GM12864 (cell line): ENCODE results near the gene CDC73.

Source experiments
- DNase-seq: peaks from one replicate; pipeline ENCODE4 v3.0.0-alpha.2; 2011; ENCODE audit warnings: low read depth
- H3K4me3 ChIP-seq: 2 replicates; pipeline ENCODE4 v1.5.1; 2011; ENCODE audit warnings: mild to moderate bottlenecking, low read depth, low read length, control low read depth
- TF ChIP-seq, protein P1 (sequence below): IDR thresholded peaks from 2 replicates; pipeline ENCODE4 v1.5.1; 2011; ENCODE audit warnings: low read depth, mild to moderate bottlenecking, moderate library complexity, low read length, control low read depth, inconsistent platforms; ENCODE audit errors: missing control alignments

The CDC73 gene

DNA sequence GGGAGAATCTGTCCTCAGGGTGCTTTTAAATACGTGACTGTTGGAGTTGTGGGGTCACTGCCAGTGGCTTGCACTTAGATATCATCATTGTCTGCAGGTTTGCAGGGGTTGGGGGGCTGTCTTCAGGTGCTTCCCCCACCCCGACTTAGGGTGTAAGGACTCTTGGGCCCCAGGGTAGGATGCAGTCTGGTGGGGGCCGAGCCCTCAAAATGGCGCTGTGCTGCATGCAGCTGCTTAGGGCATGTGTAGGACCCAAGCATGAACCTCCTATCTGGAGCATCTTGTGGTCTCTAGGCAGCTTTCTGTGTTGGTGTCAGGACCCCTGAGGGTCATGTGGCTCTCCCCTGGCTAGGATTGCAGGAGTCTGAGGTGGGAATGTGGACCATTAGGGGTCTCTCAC, 120.2 kb downstream of the CDC73 start:
- TF ChIP-seq, protein P1, sequence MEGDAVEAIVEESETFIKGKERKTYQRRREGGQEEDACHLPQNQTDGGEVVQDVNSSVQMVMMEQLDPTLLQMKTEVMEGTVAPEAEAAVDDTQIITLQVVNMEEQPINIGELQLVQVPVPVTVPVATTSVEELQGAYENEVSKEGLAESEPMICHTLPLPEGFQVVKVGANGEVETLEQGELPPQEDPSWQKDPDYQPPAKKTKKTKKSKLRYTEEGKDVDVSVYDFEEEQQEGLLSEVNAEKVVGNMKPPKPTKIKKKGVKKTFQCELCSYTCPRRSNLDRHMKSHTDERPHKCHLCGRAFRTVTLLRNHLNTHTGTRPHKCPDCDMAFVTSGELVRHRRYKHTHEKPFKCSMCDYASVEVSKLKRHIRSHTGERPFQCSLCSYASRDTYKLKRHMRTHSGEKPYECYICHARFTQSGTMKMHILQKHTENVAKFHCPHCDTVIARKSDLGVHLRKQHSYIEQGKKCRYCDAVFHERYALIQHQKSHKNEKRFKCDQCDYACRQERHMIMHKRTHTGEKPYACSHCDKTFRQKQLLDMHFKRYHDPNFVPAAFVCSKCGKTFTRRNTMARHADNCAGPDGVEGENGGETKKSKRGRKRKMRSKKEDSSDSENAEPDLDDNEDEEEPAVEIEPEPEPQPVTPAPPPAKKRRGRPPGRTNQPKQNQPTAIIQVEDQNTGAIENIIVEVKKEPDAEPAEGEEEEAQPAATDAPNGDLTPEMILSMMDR, result no peak
- H3K4me3 ChIP-seq, result no peak overlapping the region
- no peak for DNase-seq

GRCh38 chr1:193249187-193249586, 127.4 kb downstream of the CDC73 start:
- DNase-seq, result no peak
- no peak overlapping the region for H3K4me3 ChIP-seq
- TF ChIP-seq, protein P1, result no peak

GRCh38 chr1:193251950-193252349, 130.1 kb downstream of the CDC73 start:
- DNase-seq, result no peak
- no peak overlapping the region for H3K4me3 ChIP-seq
- TF ChIP-seq, protein P1, result no peak

- DNase-seq, result no peak
- H3K4me3 ChIP-seq, result no peak overlapping the region
- TF ChIP-seq, protein P1, result no peak
These were observed 134.2 kb downstream of the CDC73 start for GRCh38 chr1:193256019-193256418.

DNA sequence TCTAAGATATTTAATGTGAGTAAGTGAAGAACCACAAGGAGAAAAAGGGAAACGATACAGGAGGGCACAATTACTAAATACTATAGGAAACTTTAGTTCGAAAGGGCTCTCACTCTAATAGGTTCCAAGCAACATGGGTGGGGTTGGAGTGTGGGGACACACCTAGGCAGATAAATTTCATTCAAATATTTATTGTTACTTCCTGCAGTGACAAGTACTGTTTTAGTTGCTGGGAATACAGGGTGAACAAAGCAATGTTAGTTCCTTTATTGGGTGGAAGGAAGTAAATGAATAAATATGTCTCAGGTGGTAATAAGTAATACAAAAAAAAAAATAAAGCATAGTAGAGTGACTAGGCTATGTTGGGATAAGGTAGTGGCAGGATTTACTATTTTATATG, 137.8 kb downstream of the CDC73 start:
- no peak for DNase-seq
- TF ChIP-seq, protein P1, result no peak
- no peak overlapping the region for H3K4me3 ChIP-seq

GRCh38 chr1:193260056-193260745, 138.4 kb downstream of the CDC73 start:
- no peak for DNase-seq
- no peak overlapping the region for H3K4me3 ChIP-seq
- TF ChIP-seq, protein P1, result no peak

DNA sequence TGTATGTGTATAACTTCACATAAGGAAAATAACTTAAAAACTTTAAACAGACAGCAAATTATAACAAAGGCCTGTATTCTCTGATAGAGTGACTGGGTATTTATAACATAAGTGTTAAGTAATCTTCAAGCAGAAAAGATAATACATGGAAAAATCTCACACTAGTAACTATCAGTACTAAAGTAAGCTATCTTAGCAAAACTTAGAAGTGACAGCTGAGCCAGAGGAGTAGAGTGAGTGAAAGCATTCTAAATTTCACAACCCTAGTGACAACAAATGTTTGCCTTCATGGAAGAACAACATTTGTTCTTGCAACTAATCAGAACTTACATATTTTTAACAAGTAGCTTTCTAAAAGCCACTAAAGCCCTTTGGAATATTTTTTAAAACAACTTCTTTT, 139.1 kb downstream of the CDC73 start:
- TF ChIP-seq, protein P1, result no peak
- H3K4me3 ChIP-seq, result no peak overlapping the region
- no peak for DNase-seq
